Measurements from ENCODE around the gene TGFB3.

Gene TGFB3

GRCh38 chr14:75987201-75987970, 5.6 kb upstream of the TGFB3 start:
- DNase-seq (ENCODE audit: low spot score): no peak

- no peak for DNase-seq (ENCODE audit: low spot score)
Measured at GRCh38 chr14:75986439-75986765, 4.6 kb upstream of the TGFB3 start.

GRCh38 chr14:75985618-75986438, 4.0 kb upstream of the TGFB3 start, which contains the start of gene IFT43:
TSS of gene IFT43 (plus strand) at chr14:75985763. CDS start at chr14:75985787, 24 bp downstream.
- peak; percentile 91 for DNase-seq (ENCODE audit: low spot score)

- no peak for DNase-seq (ENCODE audit: low spot score)
Measured at GRCh38 chr14:75984674-75985073, 2.9 kb upstream of the TGFB3 start.

- DNase-seq (ENCODE audit: low spot score): no peak
Measured at GRCh38 chr14:75983019-75983358, 1.2 kb upstream of the TGFB3 start.

- peak; percentile 89 for DNase-seq (ENCODE audit: low spot score)
Measured at GRCh38 chr14:75982266-75983018, 647 bp upstream of the TGFB3 start.

- no peak for DNase-seq (ENCODE audit: low spot score)
Measured at GRCh38 chr14:75980856-75981255, 939 bp downstream of the TGFB3 start.

- peak; percentile 32 for DNase-seq (ENCODE audit: low spot score)
Measured at GRCh38 chr14:75979648-75980565, 1.9 kb downstream of the TGFB3 start.

- peak; percentile 80 for DNase-seq (ENCODE audit: low spot score)
Measured at GRCh38 chr14:75979071-75979571, 2.7 kb downstream of the TGFB3 start.

GRCh38 chr14:75978249-75978731, 3.5 kb downstream of the TGFB3 start:
- no peak for DNase-seq (ENCODE audit: low spot score)

GRCh38 chr14:75977582-75977943, 4.2 kb downstream of the TGFB3 start:
- no peak for DNase-seq (ENCODE audit: low spot score)

- peak; percentile 50 for DNase-seq (ENCODE audit: low spot score)
Measured at GRCh38 chr14:75976826-75977581, 4.8 kb downstream of the TGFB3 start.

GRCh38 chr14:75972801-75973421, 8.9 kb downstream of the TGFB3 start:
- no peak for DNase-seq (ENCODE audit: low spot score)

GRCh38 chr14:75971509-75971908, 10.3 kb downstream of the TGFB3 start:
- no peak for DNase-seq (ENCODE audit: low spot score)

GRCh38 chr14:75970989-75971388, 10.8 kb downstream of the TGFB3 start:
- no peak for DNase-seq (ENCODE audit: low spot score)

GRCh38 chr14:75969891-75970290, 11.9 kb downstream of the TGFB3 start:
- DNase-seq (ENCODE audit: low spot score): no peak

GRCh38 chr14:75969126-75969525, 12.7 kb downstream of the TGFB3 start:
- no peak for DNase-seq (ENCODE audit: low spot score)

- peak; percentile 47 for DNase-seq (ENCODE audit: low spot score)
Measured at GRCh38 chr14:75968456-75968855, 13.3 kb downstream of the TGFB3 start.

- no peak for DNase-seq (ENCODE audit: low spot score)
Measured at GRCh38 chr14:75967866-75968265, 13.9 kb downstream of the TGFB3 start.

- no peak for DNase-seq (ENCODE audit: low spot score)
Measured at GRCh38 chr14:75961662-75962061, 20.1 kb downstream of the TGFB3 start.
